Mesenchymal stem cell (in vitro differentiated cells and primary cell): ENCODE data around the gene PTPRG.

Experiments used
- DNase-seq: peaks from one replicate; pipeline ENCODE4 v3.0.0-alpha.2; 2013
- H2AFZ ChIP-seq: one replicate; pipeline ENCODE4 v1.6.1; 2013; ENCODE audit warnings: low read depth, mild to moderate bottlenecking, control low read depth, inconsistent platforms, low read length, moderate library complexity
- H2AK5ac ChIP-seq: 2 replicates; pipeline ENCODE4 v1.6.1; 2013; ENCODE audit warnings: low read length, moderate library complexity, mild to moderate bottlenecking, inconsistent platforms; ENCODE audit not compliant: severe bottlenecking
- H2BK120ac ChIP-seq: one replicate; pipeline ENCODE4 v1.6.1; 2013; ENCODE audit warnings: low read depth, mild to moderate bottlenecking, inconsistent platforms, low read length, moderate library complexity
- H2BK12ac ChIP-seq, 2 experiments: one replicate each; pipeline ENCODE4 v1.6.1; 2013; ENCODE audit warnings: inconsistent platforms in 2 of 2, low read length in 2 of 2, mild to moderate bottlenecking in 2 of 2, moderate library complexity in 2 of 2, control low read depth in 1 of 2
- H2BK15ac ChIP-seq: one replicate; pipeline ENCODE4 v1.6.1; 2013; ENCODE audit warnings: mild to moderate bottlenecking, low read depth, inconsistent platforms; ENCODE audit not compliant: poor library complexity, severe bottlenecking
- H2BK5ac ChIP-seq: 2 replicates; pipeline ENCODE4 v1.6.1; 2013; ENCODE audit warnings: low read depth, mild to moderate bottlenecking, low read length, control low read depth, inconsistent platforms; ENCODE audit not compliant: poor library complexity, severe bottlenecking
- H3K14ac ChIP-seq, 2 experiments: one replicate each; pipeline ENCODE4 v1.6.1; 2013; ENCODE audit warnings: inconsistent platforms in 2 of 2, low read length in 2 of 2, control low read depth in 1 of 2, mild to moderate bottlenecking in 1 of 2, moderate library complexity in 1 of 2
- H3K18ac ChIP-seq, 2 experiments: one replicate each; pipeline ENCODE4 v1.6.1; 2013; ENCODE audit warnings: inconsistent platforms in 2 of 2, low read length in 2 of 2, control low read depth in 1 of 2, low read depth in 1 of 2, mild to moderate bottlenecking in 1 of 2
- H3K23ac ChIP-seq, 2 experiments: one replicate each; pipeline ENCODE4 v1.6.1; 2013; ENCODE audit warnings: inconsistent platforms in 2 of 2, low read length in 2 of 2, mild to moderate bottlenecking in 2 of 2, moderate library complexity in 2 of 2, control low read depth in 1 of 2
- H3K27ac ChIP-seq: 2 replicates; pipeline ENCODE4 v1.5.1; 2013; ENCODE audit warnings: mild to moderate bottlenecking, moderate library complexity, low read length, control low read depth, inconsistent platforms; ENCODE audit not compliant: poor library complexity, severe bottlenecking
- H3K27me3 ChIP-seq, 2 experiments: 2 replicates each; pipeline versions ENCODE4 v1.6.1 to v1.7.0; 2013; ENCODE audit warnings: low read length in 2 of 2, mild to moderate bottlenecking in 2 of 2, moderate library complexity in 2 of 2, control low read depth in 1 of 2, inconsistent platforms in 1 of 2; ENCODE audit not compliant: control insufficient read depth in 1 of 2, insufficient read depth in 1 of 2
- H3K36me3 ChIP-seq, 2 experiments: 2 replicates each; pipeline versions ENCODE4 v1.6.1 to v1.7.0; 2013; ENCODE audit warnings: low read length in 2 of 2, control low read depth in 1 of 2, inconsistent platforms in 1 of 2, low read depth in 1 of 2, mild to moderate bottlenecking in 1 of 2; ENCODE audit not compliant: insufficient read depth in 2 of 2, control insufficient read depth in 1 of 2
- H3K4ac ChIP-seq, 2 experiments: one replicate each; pipeline ENCODE4 v1.6.1; 2013; ENCODE audit warnings: inconsistent platforms in 2 of 2, low read length in 2 of 2, mild to moderate bottlenecking in 2 of 2, moderate library complexity in 2 of 2, control low read depth in 1 of 2, low read depth in 1 of 2
- H3K4me1 ChIP-seq: 2 replicates; pipeline ENCODE4 v1.6.1; 2013; ENCODE audit warnings: low read depth, low read length, control low read depth; ENCODE audit not compliant: control insufficient read depth, insufficient read depth
- H3K4me2 ChIP-seq: 2 replicates; pipeline ENCODE4 v1.6.1; 2013; ENCODE audit warnings: low read length, mild to moderate bottlenecking, inconsistent platforms; ENCODE audit not compliant: poor library complexity, severe bottlenecking
- H3K4me3 ChIP-seq, 2 experiments: 2 replicates each; pipeline versions ENCODE4 v1.5.1 to v1.7.0; 2013; ENCODE audit warnings: low read length in 2 of 2, mild to moderate bottlenecking in 2 of 2, control low read depth in 1 of 2, low read depth in 1 of 2; ENCODE audit not compliant: insufficient read depth in 1 of 2
- H3K79me1 ChIP-seq: replicated peaks from 2 replicates; pipeline ENCODE4 v1.6.1; 2013; ENCODE audit warnings: mild to moderate bottlenecking, control low read depth, low read length, inconsistent platforms; ENCODE audit not compliant: poor library complexity, severe bottlenecking
- H3K9ac ChIP-seq: 2 replicates; pipeline ENCODE4 v1.7.0; 2013; ENCODE audit warnings: mild to moderate bottlenecking, low read length, moderate library complexity
- H3K9me3 ChIP-seq: 2 replicates; pipeline ENCODE4 v1.7.0; 2013; ENCODE audit warnings: mild to moderate bottlenecking, low read length; ENCODE audit not compliant: control insufficient read depth
- H4K8ac ChIP-seq: one replicate; pipeline ENCODE4 v1.6.1; 2013; ENCODE audit warnings: inconsistent platforms, mild to moderate bottlenecking, low read length, moderate library complexity
- H4K91ac ChIP-seq: one replicate; pipeline ENCODE4 v1.6.1; 2013; ENCODE audit warnings: mild to moderate bottlenecking, low read length, inconsistent platforms
- WGBS: methylation state at CpG from one replicate; pipeline ENCODE4 v1.1.7; 2013; ENCODE audit warnings: mixed read lengths; 5-methylcytosine and 5-hydroxymethylcytosine counted together

Gene PTPRG

DNA sequence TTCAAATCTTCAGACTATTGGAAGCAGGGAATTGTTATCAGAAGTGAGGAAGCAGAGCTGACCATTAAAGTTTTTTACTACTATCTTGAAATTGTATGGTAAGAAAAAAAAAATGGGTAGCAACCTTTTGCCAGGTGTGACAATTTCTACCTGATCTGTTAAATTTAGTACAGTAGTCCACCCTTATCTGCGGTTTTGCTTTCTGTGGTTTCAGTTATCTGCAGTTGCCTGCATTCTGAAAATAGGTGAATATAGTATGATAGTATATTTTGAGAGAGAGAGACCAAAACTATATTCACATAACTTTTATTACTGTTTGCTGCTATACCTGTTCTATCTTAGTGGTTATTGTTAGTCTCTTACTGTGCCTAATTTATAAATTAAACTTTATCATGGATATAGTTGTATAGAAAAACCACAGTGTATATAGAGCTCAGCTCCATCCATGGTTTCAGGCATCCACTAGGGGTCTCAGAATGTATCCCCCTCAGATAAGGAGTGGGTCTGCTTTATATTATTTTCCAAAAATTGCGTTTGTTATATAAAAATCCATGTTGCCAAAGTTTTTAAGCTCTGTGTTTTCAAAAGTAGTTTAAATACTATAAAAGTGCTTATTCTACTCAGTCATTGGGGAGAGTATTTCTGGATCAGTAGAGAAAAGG is 69.9 kb downstream of the PTPRG start:
- no peak overlapping the region for H2BK15ac ChIP-seq
- no peak overlapping the region for H3K4ac ChIP-seq
- H4K8ac ChIP-seq: no peak overlapping the region
- H2BK12ac ChIP-seq: no peak overlapping the region
- no peak overlapping the region for H3K9ac ChIP-seq
- peaks cover 23% of the 10 kb centered on the region for H3K79me1 ChIP-seq
- H3K9me3 ChIP-seq: no peaks in the 10 kb centered on the region
- no peak overlapping the region for H2AK5ac ChIP-seq
- no peak overlapping the region for H3K23ac ChIP-seq
- no peak overlapping the region for H3K4me3 ChIP-seq
- no peak overlapping the region for H3K27ac ChIP-seq
- H3K18ac ChIP-seq: no peak overlapping the region
- no peaks in the 10 kb centered on the region for H3K36me3 ChIP-seq
- no peak overlapping the region for H4K91ac ChIP-seq
- no peak overlapping the region for H2BK120ac ChIP-seq
- DNase-seq: no peak
- H3K14ac ChIP-seq: no peak overlapping the region
- WGBS: no CpG with 5 or more reads among the region's 2 CpGs
- no peaks in the 10 kb centered on the region for H3K27me3 ChIP-seq
- H2BK5ac ChIP-seq: no peak overlapping the region
- no peak overlapping the region for H2AFZ ChIP-seq
- H3K4me2 ChIP-seq: no peak overlapping the region
- H3K4me1 ChIP-seq: peaks cover 2% of the 10 kb centered on the region

DNA sequence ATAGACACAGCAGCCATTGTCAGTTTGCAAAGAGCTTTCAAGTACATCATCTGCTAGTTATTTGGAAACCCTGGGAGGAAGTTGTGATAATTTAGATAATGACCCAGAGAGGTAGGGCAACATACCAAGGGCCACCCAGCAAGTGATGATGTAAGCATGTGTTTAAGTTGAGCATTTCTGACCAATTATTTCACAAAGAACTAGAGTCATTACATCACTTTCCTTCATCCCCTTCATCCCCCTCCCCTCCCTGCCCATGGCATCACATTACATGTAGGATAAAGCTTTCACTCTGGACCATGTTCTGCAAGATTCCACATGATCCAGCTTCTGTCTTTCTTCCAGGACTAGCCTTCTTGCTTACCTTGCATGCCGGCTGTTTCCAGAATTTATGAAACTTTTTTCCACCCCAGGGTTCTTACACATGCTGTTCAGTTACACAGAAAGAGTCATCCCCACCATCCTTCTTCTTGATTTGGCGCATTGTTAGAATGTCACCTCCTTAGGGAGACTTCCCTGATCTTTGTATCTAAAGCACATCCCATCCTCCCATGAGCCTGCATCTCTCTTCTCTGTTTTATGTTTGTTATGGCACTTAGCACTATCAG is 71.3 kb downstream of the PTPRG start:
- H3K4me1 ChIP-seq: no peaks in the 10 kb centered on the region
- no peak for DNase-seq

DNA sequence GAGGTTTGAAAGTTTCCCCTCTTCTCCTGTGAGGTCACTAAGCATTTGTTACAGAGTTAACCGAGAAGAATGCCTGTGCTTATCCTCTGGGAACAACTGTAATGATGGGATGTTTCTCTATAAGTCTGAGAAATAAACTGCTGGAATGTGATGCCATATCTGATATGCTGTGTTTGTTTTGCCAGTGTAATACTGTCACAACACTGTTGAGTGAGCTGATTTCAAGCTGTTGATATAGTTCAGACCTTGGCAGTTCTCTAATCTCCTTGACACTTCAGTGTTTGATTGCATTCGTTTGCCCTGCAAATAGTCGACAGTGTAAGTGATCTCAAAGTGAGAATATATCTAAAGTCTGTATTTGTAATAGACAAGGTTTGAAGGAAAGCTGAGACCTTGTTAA is 73.3 kb downstream of the PTPRG start:
- H3K14ac ChIP-seq: no peak overlapping the region
- WGBS: 21% methylated on average over 3 of the region's 3 CpGs
- DNase-seq: no peak
- no peak overlapping the region for H3K23ac ChIP-seq
- H3K4ac ChIP-seq: no peak overlapping the region
- H4K8ac ChIP-seq: no peak overlapping the region
- no peaks in the 10 kb centered on the region for H3K36me3 ChIP-seq
- H3K27ac ChIP-seq: no peak overlapping the region
- H3K9me3 ChIP-seq: no peaks in the 10 kb centered on the region
- no peaks in the 10 kb centered on the region for H3K4me1 ChIP-seq
- no peaks in the 10 kb centered on the region for H3K27me3 ChIP-seq
- H2BK15ac ChIP-seq: no peak overlapping the region
- no peak overlapping the region for H3K4me2 ChIP-seq
- H2BK12ac ChIP-seq: no peak overlapping the region
- H4K91ac ChIP-seq: no peak overlapping the region
- no peak overlapping the region for H2BK120ac ChIP-seq
- H2BK5ac ChIP-seq: no peak overlapping the region
- no peak overlapping the region for H2AFZ ChIP-seq
- no peak overlapping the region for H3K4me3 ChIP-seq
- H3K9ac ChIP-seq: no peak overlapping the region
- peaks cover 17% of the 10 kb centered on the region for H3K79me1 ChIP-seq
- H3K18ac ChIP-seq: no peak overlapping the region
- no peak overlapping the region for H2AK5ac ChIP-seq

More for the DNA sequence above, 71.3 kb downstream of the PTPRG start:
- no peaks in the 10 kb centered on the region for H3K27me3 ChIP-seq
- H2AFZ ChIP-seq: no peak overlapping the region
- no peak overlapping the region for H3K14ac ChIP-seq
- H3K9ac ChIP-seq: no peak overlapping the region
- H3K23ac ChIP-seq: no peak overlapping the region
- no peak overlapping the region for H4K91ac ChIP-seq
- no peak overlapping the region for H3K4ac ChIP-seq
- no peak overlapping the region for H2BK15ac ChIP-seq
- H2BK12ac ChIP-seq: no peak overlapping the region
- no peak overlapping the region for H4K8ac ChIP-seq
- H2BK120ac ChIP-seq: no peak overlapping the region
- H3K4me3 ChIP-seq: no peak overlapping the region
- H3K9me3 ChIP-seq: no peaks in the 10 kb centered on the region
- 100% methylated on average over 2 of the region's 2 CpGs for WGBS
- H3K4me2 ChIP-seq: no peak overlapping the region
- no peak overlapping the region for H2BK5ac ChIP-seq
- no peaks in the 10 kb centered on the region for H3K36me3 ChIP-seq
- peak overlapping the region; percentile 34 for H2AK5ac ChIP-seq
- H3K18ac ChIP-seq: no peak overlapping the region
- H3K79me1 ChIP-seq: peaks cover 17% of the 10 kb centered on the region
- no peak overlapping the region for H3K27ac ChIP-seq

DNA sequence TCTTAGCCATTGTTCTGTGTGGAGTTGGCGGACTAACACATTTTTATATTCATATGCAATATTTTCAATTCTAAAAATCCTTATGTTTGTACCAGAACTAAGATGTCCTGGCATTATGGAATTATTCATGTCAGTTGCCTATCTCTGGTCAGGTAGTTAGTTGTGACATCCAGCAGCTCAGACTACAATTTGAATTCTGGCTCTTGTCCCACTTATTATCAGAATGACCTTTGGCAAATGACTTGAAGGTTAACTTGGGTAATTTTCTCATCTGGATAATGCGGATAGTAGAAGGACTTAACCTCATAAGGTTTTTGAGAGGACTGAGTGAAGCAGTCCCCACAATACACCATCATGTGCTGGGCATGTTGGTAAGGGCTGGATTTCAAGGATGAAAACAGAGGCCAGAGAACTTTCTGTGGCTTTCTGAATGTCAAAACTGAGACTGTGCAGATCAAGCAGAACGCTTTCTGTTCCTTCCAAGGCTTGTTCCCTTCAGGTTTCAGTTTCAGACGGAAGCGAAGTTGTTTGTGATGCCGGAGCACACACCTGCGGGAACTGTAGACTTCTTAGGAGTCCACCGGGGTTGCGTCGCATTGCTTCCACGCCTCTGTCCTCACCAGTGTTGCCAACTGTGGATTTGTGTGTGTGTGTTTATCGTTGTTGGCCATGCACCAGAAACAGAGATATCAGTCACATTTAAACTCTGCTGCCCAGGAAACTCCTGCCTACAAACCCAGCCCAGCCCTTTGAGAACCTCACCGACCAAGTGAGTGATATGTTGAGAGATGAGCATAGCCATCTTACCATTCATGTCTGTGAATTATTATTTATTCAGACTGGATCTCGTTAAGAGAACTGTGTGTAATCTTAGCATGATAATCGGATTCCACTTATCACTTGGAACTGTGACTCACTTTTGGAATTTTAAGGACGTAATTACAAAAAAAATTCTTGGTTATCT is 76.0 kb downstream of the PTPRG start:
- H3K4ac ChIP-seq: no peak overlapping the region
- H3K36me3 ChIP-seq: no peaks in the 10 kb centered on the region
- H3K4me1 ChIP-seq: no peaks in the 10 kb centered on the region
- H2AK5ac ChIP-seq: no peak overlapping the region
- no peak overlapping the region for H3K4me2 ChIP-seq
- peak; percentile 37 for DNase-seq
- no peak overlapping the region for H4K91ac ChIP-seq
- H3K79me1 ChIP-seq: peaks cover 19% of the 10 kb centered on the region
- no peak overlapping the region for H2AFZ ChIP-seq
- no peaks in the 10 kb centered on the region for H3K9me3 ChIP-seq
- peak overlapping the region in 1 of 2 experiments; percentile 78 for H3K4me3 ChIP-seq
- H3K14ac ChIP-seq: no peak overlapping the region
- H4K8ac ChIP-seq: no peak overlapping the region
- H2BK120ac ChIP-seq: no peak overlapping the region
- no peak overlapping the region for H2BK15ac ChIP-seq
- H2BK12ac ChIP-seq: no peak overlapping the region
- peak overlapping the region; percentile 82 for H3K9ac ChIP-seq
- 51% methylated on average over 6 of the region's 16 CpGs for WGBS
- H3K23ac ChIP-seq: no peak overlapping the region
- no peaks in the 10 kb centered on the region for H3K27me3 ChIP-seq
- H3K27ac ChIP-seq: no peak overlapping the region
- H3K18ac ChIP-seq: no peak overlapping the region
- H2BK5ac ChIP-seq: no peak overlapping the region
